Hepatocyte (in vitro differentiated cells): ENCODE measurements around the gene TULP4.

ENCODE experiments used
- EZH2 ChIP-seq: fragments of 200-600 bp; sonication (generic); IDR thresholded peaks from 2 replicates; pipeline ENCODE4 v1.6.1; 2016; ENCODE audit warnings: antibody characterized with exemption, mild to moderate bottlenecking, borderline replicate concordance
- TF ChIP-seq, protein P1 (sequence below): fragments of 200-600 bp; sonication (generic); IDR thresholded peaks from 2 replicates; pipeline ENCODE4 v1.5.1; 2016; ENCODE audit warnings: antibody characterized with exemption, mild to moderate bottlenecking; ENCODE audit not compliant: poor library complexity

DNA sequence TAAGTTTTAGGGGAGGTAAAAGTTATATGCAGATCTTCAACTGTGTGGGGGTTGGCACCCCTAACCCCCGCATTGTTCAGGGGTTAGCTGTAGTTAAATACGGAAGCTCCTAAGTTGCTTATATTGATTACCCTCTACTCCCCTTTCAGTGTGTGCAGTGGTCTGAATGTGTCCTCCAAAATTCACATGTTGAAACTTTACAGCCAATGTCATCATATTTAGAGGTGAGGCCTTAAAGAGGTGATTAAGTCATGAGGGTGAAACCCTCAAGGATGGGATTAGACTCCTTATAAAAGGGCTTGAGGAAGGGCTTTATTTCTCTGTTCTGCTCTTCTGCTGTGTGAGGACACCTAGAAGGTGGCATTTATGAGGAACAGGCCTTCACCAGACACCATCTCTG lies 22.3 kb downstream of the TULP4 start:
- TF ChIP-seq, protein P1, sequence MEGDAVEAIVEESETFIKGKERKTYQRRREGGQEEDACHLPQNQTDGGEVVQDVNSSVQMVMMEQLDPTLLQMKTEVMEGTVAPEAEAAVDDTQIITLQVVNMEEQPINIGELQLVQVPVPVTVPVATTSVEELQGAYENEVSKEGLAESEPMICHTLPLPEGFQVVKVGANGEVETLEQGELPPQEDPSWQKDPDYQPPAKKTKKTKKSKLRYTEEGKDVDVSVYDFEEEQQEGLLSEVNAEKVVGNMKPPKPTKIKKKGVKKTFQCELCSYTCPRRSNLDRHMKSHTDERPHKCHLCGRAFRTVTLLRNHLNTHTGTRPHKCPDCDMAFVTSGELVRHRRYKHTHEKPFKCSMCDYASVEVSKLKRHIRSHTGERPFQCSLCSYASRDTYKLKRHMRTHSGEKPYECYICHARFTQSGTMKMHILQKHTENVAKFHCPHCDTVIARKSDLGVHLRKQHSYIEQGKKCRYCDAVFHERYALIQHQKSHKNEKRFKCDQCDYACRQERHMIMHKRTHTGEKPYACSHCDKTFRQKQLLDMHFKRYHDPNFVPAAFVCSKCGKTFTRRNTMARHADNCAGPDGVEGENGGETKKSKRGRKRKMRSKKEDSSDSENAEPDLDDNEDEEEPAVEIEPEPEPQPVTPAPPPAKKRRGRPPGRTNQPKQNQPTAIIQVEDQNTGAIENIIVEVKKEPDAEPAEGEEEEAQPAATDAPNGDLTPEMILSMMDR, result no peak
- TF ChIP-seq EZH2, result no peak
